ENCODE measurements around the gene TMEM89.
A peak's percentile ranks its signal among the peaks of the same experiment; 100 is the strongest.

The TMEM89 gene

DNA sequence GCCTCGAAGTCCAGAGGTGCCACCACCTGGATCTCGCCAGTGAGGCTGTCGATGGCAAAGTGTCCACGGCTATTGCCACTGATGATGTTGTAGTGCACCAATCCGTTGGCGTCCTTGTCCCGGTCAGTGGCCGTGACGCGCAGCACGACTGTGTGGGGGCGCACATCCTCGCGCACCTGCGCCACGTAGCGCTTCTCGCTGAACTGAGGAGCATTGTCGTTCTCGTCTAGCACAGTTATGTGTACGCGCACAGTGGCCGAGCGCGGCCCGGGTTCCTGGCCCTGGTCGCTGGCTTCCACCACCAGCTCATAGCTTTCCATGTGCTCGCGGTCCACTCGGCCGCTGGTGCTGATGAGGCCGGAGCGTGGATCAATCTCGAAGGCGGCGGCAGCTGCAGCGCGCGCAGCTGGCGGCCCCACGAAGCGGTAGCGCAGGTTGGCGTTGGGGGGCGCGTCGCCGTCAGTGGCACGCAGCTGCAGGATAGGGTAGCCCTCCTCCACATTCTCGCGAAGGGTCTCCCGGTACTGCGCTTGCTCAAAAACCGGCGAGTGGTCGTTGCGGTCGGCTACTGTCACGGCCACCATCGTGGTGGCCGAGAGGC is 39.3 kb upstream of the TMEM89 start:
- peak overlapping the region; percentile 39 to 72 (median 57); a peak in 17 of 20 replicates for H3K4me3 ChIP-seq
- peaks cover 0 to 22% (median 8%) of the 10 kb centered on the region in 11 experiments; a peak in 12 of 22 replicates for H4K20me1 ChIP-seq
- no peak for TF ChIP-seq Cebpa-rat (IDR thresholded peaks at IDR 0.05)
- peaks cover 5 to 29% (median 27%) of the 10 kb centered on the region in 10 experiments; a peak in 19 of 20 replicates for H3K4me1 ChIP-seq
- 0 out of 22 replicates have a peak overlapping the region, but pooled peaks of 1 of the 11 experiments have one; percentile 1 for H3K9ac ChIP-seq
- H3K27me3 ChIP-seq = peaks cover 0 to 18% (median 5%) of the 10 kb centered on the region in 11 experiments; a peak in 7 of 22 replicates
- peaks cover 0 to 17% (median 12%) of the 10 kb centered on the region in 11 experiments; a peak in 10 of 22 replicates for H3K36me3 ChIP-seq
- H3K27ac ChIP-seq = no peak overlapping the region
- peak overlapping the region; percentile 65 to 98 (median 86) for H3K4me2 ChIP-seq
- H3K9me3 ChIP-seq (replicated peaks in 1 of 11) = peaks cover 16 to 24% (median 21%) of the 10 kb centered on the region in 11 experiments

DNA sequence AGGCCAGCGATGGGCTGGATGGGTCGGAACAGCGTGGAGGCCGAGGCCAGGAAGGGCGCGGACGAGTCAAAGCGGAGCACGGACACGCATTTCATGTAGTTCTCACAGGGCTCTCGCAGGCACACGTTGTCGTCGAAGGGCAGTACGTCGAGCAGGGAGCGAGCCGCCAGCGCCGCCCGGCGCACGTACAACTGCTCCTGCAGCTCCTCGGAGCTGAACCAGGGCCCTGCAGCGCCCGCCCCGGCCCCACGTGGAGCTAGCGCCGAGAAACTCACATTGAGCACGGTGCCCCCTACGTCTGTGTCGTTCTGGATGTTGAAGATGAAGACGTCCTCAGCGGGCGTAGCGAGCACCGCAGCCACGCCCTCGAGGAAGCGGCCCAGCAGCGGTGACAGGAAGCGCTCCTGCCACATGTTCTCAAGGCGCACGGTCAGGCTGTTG is 35.3 kb upstream of the TMEM89 start:
- no peak for TF ChIP-seq Cebpa-rat (IDR thresholded peaks at IDR 0.05)
- Histone ChIP-seq H3K27ac (peak overlapping the region in 7 of 11 experiments; percentile 4 to 57 (median 51); a peak in 8 of 22 replicates), H3K27me3 (peaks cover 0 to 24% (median 5%) of the 10 kb centered on the region in 11 experiments; a peak in 8 of 22 replicates), H3K9ac (peak overlapping the region in 9 of 11 experiments; percentile 37 to 74 (median 65); a peak in 15 of 22 replicates), H4K20me1 (peaks cover 0 to 35% (median 8%) of the 10 kb centered on the region in 11 experiments; a peak in 13 of 22 replicates), H3K4me2 (peak overlapping the region; percentile 82 to 95 (median 92)), H3K9me3 (replicated peaks in 1 of 11) (no peaks in the 10 kb centered on the region), H3K36me3 (no peaks in the 10 kb centered on the region), H3K4me3 (peak overlapping the region; percentile 58 to 75 (median 65); a peak in 19 of 20 replicates), H3K4me1 (peaks cover 5 to 37% (median 27%) of the 10 kb centered on the region in 10 experiments; a peak in 19 of 20 replicates)

DNA sequence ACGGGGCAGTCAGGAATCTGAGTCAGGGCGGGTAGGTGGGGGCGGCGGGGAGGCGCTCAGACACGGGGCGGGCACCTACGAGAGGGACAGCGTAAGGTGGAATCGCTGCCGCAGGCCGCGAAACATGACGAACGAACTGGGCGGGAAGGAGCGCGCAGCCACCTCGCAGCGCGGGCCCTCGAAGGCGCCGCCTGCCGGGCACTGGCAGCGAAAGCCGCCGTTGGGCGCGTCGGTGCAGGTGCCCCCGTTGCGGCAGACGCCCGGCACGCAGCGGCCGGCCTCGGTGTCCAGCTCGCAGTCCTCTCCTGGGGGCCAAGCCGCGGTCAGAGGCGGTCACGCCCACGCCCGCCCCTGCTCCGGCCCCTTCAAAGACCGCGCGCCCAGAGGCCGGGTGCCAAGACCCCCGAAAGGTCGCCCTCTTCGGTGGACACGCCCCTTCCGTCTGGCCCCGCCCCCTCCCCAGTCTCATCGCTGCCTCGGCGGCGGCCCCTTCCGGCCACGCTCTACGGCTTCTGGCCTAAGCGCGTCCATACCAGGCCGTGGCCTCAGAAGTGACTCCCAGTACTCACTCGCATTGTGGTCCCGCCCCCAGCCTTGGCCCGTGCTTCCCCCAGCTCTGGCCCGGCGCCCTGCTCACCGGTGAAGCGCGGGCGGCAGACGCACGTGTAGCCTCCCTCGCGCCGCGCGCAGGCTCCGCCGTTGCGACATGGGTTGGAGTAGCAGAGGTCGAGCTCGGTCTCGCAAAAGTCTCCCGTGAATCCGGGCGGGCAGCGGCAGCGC is 34.7 kb upstream of the TMEM89 start:
- Histone ChIP-seq H3K9me3 (replicated peaks in 1 of 11) (no peaks in the 10 kb centered on the region), H3K27me3 (peaks cover 0 to 24% (median 5%) of the 10 kb centered on the region in 11 experiments; a peak in 8 of 22 replicates), H3K4me2 (peak overlapping the region; percentile 82 to 95 (median 92)), H3K4me1 (peaks cover 2 to 33% (median 23%) of the 10 kb centered on the region in 10 experiments; a peak in 19 of 20 replicates), H4K20me1 (peaks cover 0 to 33% (median 6%) of the 10 kb centered on the region in 11 experiments; a peak in 13 of 22 replicates), H3K36me3 (no peaks in the 10 kb centered on the region), H3K27ac (peak overlapping the region in 8 of 11 experiments; percentile 4 to 57 (median 40); a peak in 11 of 22 replicates), H3K4me3 (peak overlapping the region; percentile 58 to 75 (median 65)), H3K9ac (peak overlapping the region; percentile 33 to 74 (median 65); a peak in 21 of 22 replicates)
- TF ChIP-seq Cebpa-rat (IDR thresholded peaks at IDR 0.05) = no peak

DNA sequence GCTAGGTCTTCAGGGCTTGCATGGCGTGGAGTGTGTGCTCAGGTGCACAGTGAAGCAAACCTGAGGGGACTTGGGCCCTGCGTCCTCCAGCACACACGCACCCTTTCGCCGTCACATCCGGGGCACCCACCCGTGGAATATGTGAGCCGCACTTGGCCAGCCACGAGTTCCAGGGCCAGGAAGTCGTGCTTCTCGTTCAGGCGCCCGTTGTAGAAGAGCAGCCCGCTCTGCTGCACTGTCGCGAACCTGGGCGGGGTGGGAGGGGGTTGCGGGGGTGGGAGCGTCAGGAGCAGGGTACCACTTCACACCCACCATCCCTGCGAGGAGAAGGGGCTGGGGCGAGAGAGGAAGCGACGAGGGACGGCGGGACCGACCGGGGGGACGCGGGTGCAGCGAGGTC is 34.0 kb upstream of the TMEM89 start:
- H3K9ac ChIP-seq = peak overlapping the region in 4 of 11 experiments; percentile 62 to 74 (median 65); a peak in 6 of 22 replicates
- peak overlapping the region; percentile 82 to 95 (median 92) for H3K4me2 ChIP-seq

DNA sequence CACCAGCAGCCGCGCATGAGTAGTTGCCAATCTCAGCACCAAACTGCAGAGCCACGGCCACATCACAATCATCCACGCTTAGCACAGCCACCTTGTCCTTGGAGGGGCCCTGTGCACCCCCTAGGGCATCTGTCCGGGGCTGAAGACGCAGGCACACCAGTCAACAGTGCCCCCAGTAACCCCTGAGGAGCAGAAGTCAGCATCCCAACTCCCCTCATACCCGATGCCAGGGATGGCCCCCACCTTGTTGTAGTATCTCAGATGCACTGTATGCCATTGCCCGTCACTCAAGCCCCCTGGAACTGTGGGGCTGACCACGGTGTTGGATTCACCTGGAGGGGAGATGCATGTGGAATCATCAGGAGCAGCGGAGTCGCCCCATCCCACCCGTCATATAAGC is 33.5 kb upstream of the TMEM89 start:
- Histone ChIP-seq H3K4me1 (peaks cover 0 to 27% (median 18%) of the 10 kb centered on the region in 10 experiments; a peak in 19 of 20 replicates), H3K27ac (no peak overlapping the region), H3K4me3 (peak overlapping the region in 1 of 10 experiments; percentile 63; a peak in 1 of 20 replicates), H3K27me3 (peaks cover 0 to 24% (median 5%) of the 10 kb centered on the region in 11 experiments; a peak in 8 of 22 replicates), H3K4me2 (peak overlapping the region; percentile 82 to 95 (median 92); a peak in 20 of 22 replicates), H4K20me1 (peaks cover 0 to 21% (median 0%) of the 10 kb centered on the region in 11 experiments; a peak in 4 of 22 replicates), H3K9ac (no peak overlapping the region), H3K36me3 (no peaks in the 10 kb centered on the region), H3K9me3 (replicated peaks in 1 of 11) (no peaks in the 10 kb centered on the region)
- no peak for TF ChIP-seq Cebpa-rat (IDR thresholded peaks at IDR 0.05)

More for the DNA sequence above, 34.0 kb upstream of the TMEM89 start:
- Histone ChIP-seq H3K4me3 (peak overlapping the region in 9 of 10 experiments; percentile 58 to 75 (median 65); a peak in 17 of 20 replicates), H4K20me1 (peaks cover 0 to 26% (median 2%) of the 10 kb centered on the region in 11 experiments; a peak in 7 of 22 replicates), H3K36me3 (no peaks in the 10 kb centered on the region), H3K27me3 (peaks cover 0 to 24% (median 5%) of the 10 kb centered on the region in 11 experiments; a peak in 8 of 22 replicates), H3K4me1 (peaks cover 0 to 27% (median 18%) of the 10 kb centered on the region in 10 experiments; a peak in 19 of 20 replicates), H3K9me3 (replicated peaks in 1 of 11) (no peaks in the 10 kb centered on the region), H3K27ac (no peak overlapping the region; a peak in 1 of 22 replicates)
- TF ChIP-seq Cebpa-rat (IDR thresholded peaks at IDR 0.05) = no peak

DNA sequence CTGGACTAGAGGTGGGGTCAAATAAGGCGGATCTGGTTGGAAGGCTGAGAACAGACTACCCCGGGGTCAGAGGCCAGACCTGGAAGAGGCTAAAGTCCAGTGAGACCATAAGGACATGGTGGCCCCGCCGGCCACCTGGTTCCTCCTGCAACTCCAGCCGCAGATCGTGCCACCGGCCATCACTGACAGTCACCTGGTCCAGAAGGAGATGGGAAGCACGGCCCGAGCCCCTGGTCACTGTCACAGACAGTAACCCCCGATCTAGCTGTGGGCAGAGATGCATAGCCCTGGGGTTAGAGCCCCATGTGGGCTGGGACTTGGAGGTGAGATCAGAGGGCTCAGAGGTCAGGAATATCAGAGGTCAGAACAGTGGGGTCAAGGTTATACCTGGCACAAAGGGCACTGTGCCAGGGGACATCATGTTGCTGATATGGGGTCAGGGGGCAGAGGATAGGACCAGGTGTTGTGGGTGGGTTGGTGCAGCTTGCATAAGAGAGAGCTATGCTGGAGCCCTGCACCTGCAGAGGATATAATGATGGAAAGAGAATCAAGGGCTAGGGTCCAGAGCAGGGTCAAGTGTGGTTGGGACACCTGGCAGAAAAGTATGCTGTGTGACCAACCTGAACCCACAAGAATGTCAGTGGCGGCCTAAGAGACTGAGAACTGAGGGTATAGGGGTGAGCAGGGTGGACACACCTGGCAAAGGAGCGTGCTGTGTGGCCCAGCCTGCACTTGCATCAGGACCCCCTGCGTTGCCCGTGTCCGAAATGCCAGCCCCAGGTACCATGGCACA is 31.6 kb upstream of the TMEM89 start:
- Histone ChIP-seq H3K27ac (no peak overlapping the region), H3K36me3 (no peaks in the 10 kb centered on the region)

DNA sequence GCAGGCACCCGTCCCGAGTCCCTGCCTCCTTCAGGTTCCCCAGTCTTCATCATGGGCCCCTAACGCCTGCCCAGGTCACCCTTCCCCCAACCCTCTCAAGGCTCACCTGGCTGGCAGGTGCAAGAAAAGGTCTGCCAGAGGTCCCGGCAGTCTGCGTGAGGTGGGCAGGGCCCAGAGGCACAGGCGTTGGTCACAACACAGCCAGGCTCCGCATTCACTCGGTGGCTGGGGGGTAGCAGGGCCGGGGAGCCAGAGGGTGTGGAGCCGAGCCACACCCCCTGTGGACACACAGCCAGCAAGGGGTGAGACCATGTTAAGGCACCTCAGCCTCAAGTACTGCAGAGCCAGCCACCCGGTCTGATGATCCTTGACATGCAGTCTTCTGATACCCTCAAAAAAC is 30.2 kb upstream of the TMEM89 start:
- no peak for TF ChIP-seq Cebpa-rat (IDR thresholded peaks at IDR 0.05)
- no peaks in the 10 kb centered on the region for H3K9me3 ChIP-seq (replicated peaks in 1 of 11)
- H3K4me1 ChIP-seq = peaks cover 0 to 21% (median 12%) of the 10 kb centered on the region in 10 experiments; a peak in 19 of 20 replicates
- H3K4me3 ChIP-seq = no peak overlapping the region
- no peak overlapping the region for H3K27ac ChIP-seq
- H4K20me1 ChIP-seq = peaks cover 0 to 18% (median 0%) of the 10 kb centered on the region in 11 experiments; a peak in 2 of 22 replicates
- H3K27me3 ChIP-seq = peaks cover 0 to 15% (median 2%) of the 10 kb centered on the region in 11 experiments; a peak in 7 of 22 replicates
- no peaks in the 10 kb centered on the region for H3K36me3 ChIP-seq
- H3K4me2 ChIP-seq = no peak overlapping the region
- H3K9ac ChIP-seq = no peak overlapping the region

More for the DNA sequence above, 31.6 kb upstream of the TMEM89 start:
- peaks cover 0 to 27% (median 18%) of the 10 kb centered on the region in 10 experiments; a peak in 19 of 20 replicates for H3K4me1 ChIP-seq
- H3K4me2 ChIP-seq = no peak overlapping the region
- H4K20me1 ChIP-seq = peaks cover 0 to 18% (median 0%) of the 10 kb centered on the region in 11 experiments; a peak in 2 of 22 replicates
- H3K4me3 ChIP-seq = no peak overlapping the region
- H3K9ac ChIP-seq = no peak overlapping the region
- no peaks in the 10 kb centered on the region for H3K9me3 ChIP-seq (replicated peaks in 1 of 11)
- no peak for TF ChIP-seq Cebpa-rat (IDR thresholded peaks at IDR 0.05)
- H3K27me3 ChIP-seq = peaks cover 0 to 24% (median 5%) of the 10 kb centered on the region in 11 experiments; a peak in 8 of 22 replicates
